Stimulated activated CD8-positive, alpha-beta memory T cell treated with anti-CD3 and anti-CD28 coated beads, Interleukin-4, amount 100 ng/mL, for 24 hours (primary cell): ENCODE results near the gene CRY1.
"Not testable (repeated sequence)": the region's sequence is repeated elsewhere in the genome, so short reads cannot be mapped to it uniquely, and the experiment has no call there.

ENCODE experiments used
- DNase-seq: peaks from one replicate; pipeline ENCODE4 v3.0.0-alpha.2; 2020; ENCODE audit warnings: low read depth

CRY1 gene

DNA sequence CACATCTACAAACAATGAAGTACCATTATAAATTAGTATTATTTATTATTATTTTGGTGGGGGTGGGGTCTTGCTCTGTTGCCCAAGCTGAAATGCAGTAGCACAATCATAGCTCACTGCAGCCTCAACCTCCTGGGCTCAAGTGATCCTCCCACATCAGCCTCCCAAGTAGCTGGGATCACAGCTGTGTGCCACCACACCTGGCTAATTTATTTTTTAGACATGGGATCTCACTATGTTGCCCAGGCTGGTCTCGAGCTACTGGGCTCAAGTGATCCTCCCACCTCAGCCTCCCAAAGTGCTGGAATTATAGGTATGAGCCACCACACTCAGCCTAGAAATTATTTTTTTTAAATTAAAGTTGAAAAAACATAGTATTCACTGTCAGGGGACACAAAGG, 15.0 kb upstream of the CRY1 start:
- not testable (repeated sequence) for DNase-seq

GRCh38 chr12:107107381-107107780, 14.0 kb upstream of the CRY1 start:
- no peak for DNase-seq

GRCh38 chr12:107106241-107107025, 13.1 kb upstream of the CRY1 start:
- no peak for DNase-seq

DNA sequence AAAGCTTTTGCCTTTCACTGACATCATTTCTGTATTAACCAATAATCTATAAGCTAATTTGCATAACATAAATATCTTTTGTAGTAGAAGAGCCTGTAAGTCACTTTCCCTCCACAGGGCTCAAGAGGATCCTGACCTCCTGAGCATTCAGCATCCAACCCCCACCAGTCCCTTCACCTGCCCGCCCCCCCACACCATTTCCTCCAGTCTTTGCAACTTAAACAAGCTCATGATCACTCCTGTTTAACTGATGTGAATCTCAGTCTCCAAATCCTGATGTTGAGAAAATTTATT, 12.0 kb upstream of the CRY1 start:
- no peak for DNase-seq

GRCh38 chr12:107103516-107103915, 10.2 kb upstream of the CRY1 start:
- no peak for DNase-seq

DNA sequence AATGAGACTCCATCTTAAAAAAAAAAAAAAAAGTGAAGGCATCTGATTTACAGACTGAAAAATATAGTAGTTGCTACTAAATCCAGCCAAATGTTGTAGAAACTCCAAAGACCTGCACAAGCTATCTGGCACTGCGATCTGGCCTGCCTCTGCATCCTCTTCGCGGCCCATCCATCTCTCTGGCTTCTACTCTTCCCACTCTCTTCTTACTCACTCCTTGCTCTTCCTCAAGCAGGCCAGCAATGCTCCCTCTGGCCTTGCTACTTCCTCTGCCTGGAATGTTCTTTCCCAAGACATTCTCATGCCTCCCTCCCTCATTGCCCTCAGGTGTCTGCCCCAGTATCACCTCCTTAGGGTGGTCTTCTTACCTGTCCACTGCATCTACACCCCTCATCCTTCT, 9.7 kb upstream of the CRY1 start:
- DNase-seq = no peak

- no peak for DNase-seq
Measured at GRCh38 chr12:107102294-107102693, 8.9 kb upstream of the CRY1 start.

- no peak for DNase-seq
Measured at GRCh38 chr12:107101651-107102050, 8.3 kb upstream of the CRY1 start.

- DNase-seq = no peak
Measured at GRCh38 chr12:107099917-107100316, 6.6 kb upstream of the CRY1 start.

DNA sequence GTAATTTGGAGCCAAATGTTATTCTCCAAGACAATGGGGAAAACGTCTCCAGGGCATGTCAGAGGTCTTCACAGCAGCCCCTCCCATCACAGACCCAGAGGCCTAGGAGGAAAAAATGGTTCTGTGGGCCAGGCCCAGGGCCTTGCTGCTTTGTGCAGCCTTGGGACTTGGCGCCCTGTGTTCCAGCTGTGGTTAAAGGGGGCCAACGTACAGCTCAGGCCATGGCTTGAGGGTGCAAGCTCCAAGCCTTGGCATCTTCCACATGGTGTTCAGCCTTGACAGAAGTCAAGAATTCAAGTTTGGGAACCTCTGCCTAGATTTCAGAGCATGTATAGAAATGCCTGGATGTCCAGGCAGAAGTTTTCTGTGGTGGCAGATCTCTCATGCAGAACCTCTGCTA, 3.2 kb upstream of the CRY1 start:
- DNase-seq = no peak

DNA sequence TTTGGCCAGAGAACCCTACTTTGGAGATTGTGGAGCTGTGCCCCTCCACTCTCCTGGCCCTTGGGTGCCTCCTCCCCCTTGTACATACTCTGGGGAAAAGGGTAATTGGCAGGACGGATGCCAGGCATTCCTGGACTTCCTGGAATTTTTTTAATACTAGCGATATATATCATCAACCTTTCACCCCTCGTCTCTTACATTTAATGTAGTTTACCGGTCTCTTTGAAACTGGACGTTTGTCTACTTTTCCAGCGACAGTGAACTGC, 767 bp upstream of the CRY1 start:
- DNase-seq = no peak

GRCh38 chr12:107092669-107093416, 506 bp downstream of the CRY1 start:
- peak; percentile 56 for DNase-seq

DNA sequence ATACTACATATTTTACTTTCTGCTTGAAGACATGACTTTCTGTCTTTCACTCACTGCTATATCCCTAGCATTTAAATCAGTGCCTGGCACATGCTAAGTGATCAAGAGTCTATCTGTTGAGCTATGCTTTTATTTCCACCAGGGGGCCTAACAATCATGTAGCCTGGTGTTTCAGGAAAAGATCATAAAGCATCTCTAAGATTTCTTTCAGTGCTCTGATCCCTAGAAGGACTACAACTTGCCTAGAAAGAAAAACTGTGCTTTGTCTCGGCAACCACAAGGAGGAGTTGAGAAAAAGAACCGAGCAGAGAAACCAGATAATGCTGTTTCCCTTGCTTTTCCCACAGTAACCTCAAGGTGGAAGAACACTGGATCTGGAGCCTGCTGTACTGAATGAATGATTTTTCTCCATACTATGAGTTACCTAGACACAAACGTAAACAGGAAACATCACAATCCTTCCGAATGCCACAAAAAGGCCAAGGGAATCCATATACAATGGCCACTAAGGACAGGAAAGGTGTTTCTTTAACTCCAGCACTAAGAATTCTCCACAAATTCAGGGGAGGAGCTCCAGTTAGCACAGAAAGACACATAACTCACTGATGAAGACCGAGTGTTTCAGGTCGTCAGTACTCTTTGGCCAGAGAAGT, 1.2 kb downstream of the CRY1 start:
- DNase-seq = no peak

DNA sequence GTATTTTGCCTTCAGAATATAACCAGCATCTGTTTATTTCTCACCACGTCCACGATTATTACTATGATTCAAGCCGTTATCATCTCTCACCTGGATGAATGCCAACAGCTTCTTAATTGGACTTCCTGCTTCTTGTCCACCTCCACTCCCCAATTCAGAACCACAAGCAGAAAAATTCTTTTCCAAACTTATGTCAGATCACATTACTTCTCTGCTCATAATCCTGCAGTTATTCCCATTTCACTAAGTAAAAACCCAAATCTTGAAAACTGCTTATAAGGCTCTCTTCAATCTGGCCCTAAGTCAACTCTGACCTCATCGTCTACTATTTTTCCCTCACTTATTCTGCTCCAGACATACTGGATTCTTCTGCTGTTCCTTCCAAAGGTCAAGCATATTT, 2.0 kb downstream of the CRY1 start:
- DNase-seq = no peak

DNA sequence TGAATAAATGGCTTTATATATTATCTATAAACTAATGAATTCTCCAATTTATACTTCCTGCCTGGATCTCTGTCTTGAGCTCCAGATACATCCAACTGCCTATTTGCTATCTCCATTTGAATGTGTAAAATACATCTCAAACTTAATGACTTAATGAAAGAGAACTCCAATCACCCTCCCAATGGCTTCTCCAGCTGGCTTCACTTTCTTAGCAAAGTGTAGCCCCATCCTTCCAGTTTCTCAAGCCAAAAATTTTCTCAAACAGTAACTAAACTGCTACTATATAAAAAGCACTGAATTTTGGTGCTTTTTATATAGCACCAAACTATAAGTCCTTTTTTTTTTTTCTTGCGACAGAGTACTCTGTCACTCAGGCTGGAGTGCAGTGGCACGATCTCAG, 2.6 kb downstream of the CRY1 start:
- no peak for DNase-seq

- no peak for DNase-seq
Measured at GRCh38 chr12:107088912-107089311, 4.4 kb downstream of the CRY1 start.

DNA sequence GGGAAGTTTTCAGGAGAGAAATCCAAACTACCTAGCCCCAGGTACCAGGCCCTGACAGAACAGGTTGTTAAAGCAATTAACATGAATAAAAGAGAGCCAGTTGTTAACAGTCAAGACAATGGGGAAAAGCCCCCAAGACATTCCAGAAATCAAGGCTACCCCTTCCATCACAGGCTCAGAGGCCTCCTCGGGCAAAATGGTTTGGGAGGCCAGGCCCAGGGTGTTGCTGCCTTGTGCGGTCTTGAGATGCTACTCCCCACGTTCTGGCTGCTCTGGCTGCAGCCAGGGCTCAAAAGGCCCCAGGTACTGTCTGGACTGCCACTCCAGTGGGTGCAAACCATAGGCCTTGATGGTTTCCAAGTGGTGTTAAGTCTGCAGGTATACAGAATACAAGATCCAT, 7.0 kb downstream of the CRY1 start:
- DNase-seq = no peak

DNA sequence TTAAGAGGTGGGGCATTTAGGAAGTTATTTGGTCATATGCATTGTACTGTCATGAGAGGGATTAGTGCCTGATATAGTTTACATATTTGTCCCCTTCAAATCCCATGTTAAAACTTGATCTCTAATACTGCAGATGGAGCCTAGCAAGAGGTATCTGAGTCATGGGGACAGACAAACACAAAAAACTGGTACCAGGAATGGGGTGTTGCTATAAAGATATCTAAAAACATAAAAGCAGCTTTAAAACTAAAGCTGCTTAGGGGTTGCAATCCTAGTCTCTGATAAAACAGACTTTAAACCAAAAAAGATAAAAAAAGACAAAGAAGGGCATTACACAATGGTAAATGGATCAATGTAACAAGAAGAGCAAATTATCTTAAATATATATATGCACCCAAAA, 11.6 kb downstream of the CRY1 start:
- no peak for DNase-seq

DNA sequence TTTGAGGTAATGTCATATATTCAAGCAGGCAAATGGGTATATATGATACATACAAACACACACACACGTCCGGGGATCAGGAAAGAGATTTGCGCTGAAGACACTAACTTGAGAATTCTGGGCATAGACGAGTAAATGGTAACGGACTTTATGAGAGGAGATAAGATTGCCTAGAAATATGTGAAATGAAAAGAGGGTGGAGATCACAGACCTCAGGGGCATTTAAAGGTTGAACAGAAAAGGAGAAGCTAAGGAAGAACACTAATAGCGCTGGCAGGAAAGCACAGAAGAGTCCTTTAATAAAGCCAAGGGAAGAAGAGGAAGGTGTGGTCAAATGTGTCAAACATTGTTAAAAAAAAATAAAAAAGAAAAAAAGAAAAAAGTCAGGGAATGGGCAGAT, 13.1 kb downstream of the CRY1 start:
- no peak for DNase-seq

DNA sequence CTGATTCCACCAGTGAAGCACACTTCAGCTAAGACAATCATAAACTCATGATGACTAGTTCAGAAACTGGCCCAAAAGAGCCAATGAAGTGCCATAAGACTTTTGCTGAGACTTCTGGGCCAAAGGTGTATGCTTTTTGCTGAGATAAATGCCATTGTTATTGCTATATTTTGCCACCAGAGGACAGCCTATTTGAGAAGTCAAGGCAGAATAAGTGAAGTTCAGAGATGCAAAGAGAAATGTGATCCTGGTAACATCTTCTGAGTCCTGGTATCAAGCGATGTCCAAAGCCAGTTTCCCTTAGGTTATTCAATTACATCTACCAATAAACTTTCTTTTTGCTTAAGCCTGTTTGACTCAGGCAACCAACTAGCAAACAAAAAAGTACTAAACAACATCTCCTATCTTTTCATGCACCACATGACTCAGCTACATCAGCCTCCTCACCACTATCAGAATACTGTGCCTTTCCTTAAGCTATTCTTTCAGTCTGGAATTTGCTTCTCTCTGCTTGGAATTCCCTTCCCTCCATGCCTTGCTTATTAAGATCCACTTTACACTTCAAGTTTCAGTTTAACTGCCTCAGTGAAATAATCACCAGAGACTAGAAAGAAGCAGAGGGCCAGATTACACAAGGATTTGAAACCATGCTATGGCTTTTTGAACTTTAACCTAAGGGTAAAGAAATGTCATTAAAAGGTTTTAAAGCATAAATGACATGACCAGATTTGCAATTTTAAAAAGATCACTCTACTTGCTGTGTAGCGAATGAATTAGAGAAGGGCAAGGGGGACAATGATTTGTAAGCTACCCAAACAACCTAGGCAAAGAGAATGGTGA, 14.0 kb downstream of the CRY1 start:
- no peak for DNase-seq

DNA sequence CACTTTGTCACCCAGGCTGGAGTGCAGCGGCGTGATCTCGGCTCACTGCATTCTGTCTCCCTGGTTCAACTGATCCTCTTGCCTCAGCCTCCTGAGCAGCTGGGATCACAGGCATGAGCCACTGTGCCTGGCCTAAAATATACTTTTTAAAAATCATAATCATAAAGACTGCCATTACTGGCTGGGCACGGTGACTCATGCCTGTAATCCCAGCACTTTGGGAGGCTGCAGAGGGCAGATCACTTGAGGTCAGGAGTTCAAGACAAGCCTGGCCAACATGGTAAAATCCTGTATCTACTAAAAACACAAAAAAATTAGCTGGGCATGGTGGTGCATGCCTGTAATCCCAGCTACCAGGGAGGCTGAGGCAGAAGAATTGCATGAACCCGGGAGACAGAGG, 20.1 kb downstream of the CRY1 start:
- not testable (repeated sequence) for DNase-seq

DNA sequence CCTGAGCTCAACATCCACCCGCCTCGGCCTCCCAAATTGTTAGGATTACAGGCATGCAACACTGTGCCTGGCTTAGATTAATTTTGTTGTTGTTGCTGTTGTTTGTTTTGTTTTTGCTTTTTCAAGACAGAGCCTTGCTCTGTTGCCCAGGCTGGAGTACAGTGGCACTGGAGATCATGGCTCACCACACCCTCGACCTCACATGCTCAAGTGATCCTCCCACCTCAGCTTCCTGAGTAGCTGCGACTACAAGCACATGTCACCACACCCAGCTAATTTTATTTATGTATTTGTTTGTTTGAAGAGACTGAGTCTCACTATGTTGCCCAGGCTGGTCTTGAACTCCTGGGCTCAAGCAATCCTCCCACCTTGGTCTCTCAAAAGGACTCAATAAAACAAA, 26.7 kb downstream of the CRY1 start:
- no peak for DNase-seq

DNA sequence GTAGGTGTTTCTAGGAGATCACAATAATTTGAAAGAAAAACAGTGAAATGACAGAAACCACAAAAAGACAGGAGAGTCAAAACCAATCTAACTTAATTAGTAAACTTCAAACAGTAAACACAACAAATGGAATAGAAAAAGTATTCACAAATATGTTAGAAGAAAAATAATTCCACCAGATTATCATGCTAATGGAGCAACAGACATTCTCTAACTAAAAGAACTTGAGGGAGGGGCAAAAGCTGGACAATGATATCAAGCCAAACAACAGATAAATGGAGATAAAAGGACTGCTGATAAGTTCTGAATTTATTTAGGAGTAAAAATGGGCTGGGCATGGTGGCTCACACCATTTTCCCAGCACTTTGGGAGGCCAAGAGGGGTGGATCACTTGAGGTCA, 28.7 kb downstream of the CRY1 start:
- no peak for DNase-seq
